Duodenal mucosa (tissue), 2 donors: ENCODE data around the gene LDB2.

ENCODE experiments used
- H3K27ac ChIP-seq: one replicate; pipeline ENCODE4 v1.7.0; 2013; ENCODE audit warnings: low read depth, low read length
- H3K27me3 ChIP-seq, 2 donors: one replicate each; pipeline ENCODE4 v1.7.0; 2013; ENCODE audit warnings: low read length in 2 of 2, control low read depth in 1 of 2; ENCODE audit not compliant: insufficient read depth in 2 of 2, control insufficient read depth in 1 of 2
- H3K36me3 ChIP-seq, 2 donors: one replicate each; pipeline ENCODE4 v1.7.0; 2013; ENCODE audit warnings: low read length in 2 of 2, control low read depth in 1 of 2; ENCODE audit not compliant: insufficient read depth in 2 of 2, control insufficient read depth in 1 of 2
- H3K4me1 ChIP-seq, 2 donors: one replicate each; pipeline ENCODE4 v1.7.0; 2013; ENCODE audit warnings: low read length in 2 of 2, control low read depth in 1 of 2; ENCODE audit not compliant: insufficient read depth in 2 of 2, control insufficient read depth in 1 of 2
- H3K4me3 ChIP-seq, 2 donors: one replicate each; pipeline ENCODE4 v1.7.0; 2013; ENCODE audit warnings: low read length in 2 of 2, low read depth in 1 of 2
- H3K9ac ChIP-seq, 2 donors: one replicate each; pipeline ENCODE4 v1.7.0; 2013; ENCODE audit warnings: low read length in 2 of 2, low read depth in 1 of 2
- H3K9me3 ChIP-seq, 2 donors: one replicate each; pipeline ENCODE4 v1.7.0; 2013; ENCODE audit warnings: low read length in 2 of 2, control low read depth in 1 of 2; ENCODE audit not compliant: control insufficient read depth in 1 of 2

LDB2 gene

DNA sequence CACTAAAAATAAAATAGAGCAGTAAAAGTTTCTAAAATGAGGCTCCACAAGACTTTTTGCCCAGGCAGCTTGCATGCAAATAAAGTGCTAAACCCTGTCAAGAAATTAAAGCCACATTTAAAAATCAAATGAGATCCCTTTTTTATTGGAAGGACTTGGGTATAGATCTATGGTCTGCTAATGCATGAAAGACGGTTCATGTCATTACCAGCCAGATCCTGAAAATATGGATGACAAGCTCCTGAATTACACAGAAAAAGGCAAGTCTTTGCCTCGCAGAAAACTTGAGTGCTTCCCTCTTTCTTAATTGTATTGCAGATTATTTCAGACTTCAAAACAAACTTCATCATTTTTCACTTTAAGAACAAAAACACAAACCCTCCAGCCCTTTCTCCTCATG is 169.6 kb downstream of the LDB2 start:
- H3K36me3 ChIP-seq, result no peaks in the 10 kb centered on the region
- no peaks in the 10 kb centered on the region for H3K4me1 ChIP-seq
- no peaks in the 10 kb centered on the region for H3K27me3 ChIP-seq
- H3K9me3 ChIP-seq, result no peaks in the 10 kb centered on the region
- no peak overlapping the region for H3K9ac ChIP-seq
- H3K4me3 ChIP-seq, result no peak overlapping the region
- no peak overlapping the region for H3K27ac ChIP-seq

DNA sequence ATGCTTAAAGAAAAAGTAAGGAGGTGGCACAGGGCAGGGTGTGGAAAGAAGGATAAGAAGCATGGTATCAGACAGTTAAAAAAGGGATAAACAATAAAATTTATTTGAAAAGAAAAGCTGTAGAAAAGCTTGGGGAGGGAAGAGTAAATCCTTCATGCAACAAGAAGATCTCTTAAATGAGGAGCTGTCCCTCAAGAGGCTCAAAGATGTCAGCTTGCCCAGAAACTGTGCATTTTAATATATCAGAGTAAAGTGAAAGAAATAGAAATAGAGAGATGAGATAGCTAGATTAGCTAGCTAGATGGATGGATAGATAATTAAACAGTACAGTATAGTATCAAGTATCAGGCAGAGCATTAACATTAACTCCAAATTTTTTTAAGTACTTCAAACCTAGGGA is 170.3 kb downstream of the LDB2 start:
- H3K4me3 ChIP-seq, result no peak overlapping the region
- H3K9ac ChIP-seq, result no peak overlapping the region
- no peak overlapping the region for H3K27ac ChIP-seq
- no peaks in the 10 kb centered on the region for H3K27me3 ChIP-seq
- no peaks in the 10 kb centered on the region for H3K9me3 ChIP-seq
- no peaks in the 10 kb centered on the region for H3K4me1 ChIP-seq
- H3K36me3 ChIP-seq, result no peaks in the 10 kb centered on the region

DNA sequence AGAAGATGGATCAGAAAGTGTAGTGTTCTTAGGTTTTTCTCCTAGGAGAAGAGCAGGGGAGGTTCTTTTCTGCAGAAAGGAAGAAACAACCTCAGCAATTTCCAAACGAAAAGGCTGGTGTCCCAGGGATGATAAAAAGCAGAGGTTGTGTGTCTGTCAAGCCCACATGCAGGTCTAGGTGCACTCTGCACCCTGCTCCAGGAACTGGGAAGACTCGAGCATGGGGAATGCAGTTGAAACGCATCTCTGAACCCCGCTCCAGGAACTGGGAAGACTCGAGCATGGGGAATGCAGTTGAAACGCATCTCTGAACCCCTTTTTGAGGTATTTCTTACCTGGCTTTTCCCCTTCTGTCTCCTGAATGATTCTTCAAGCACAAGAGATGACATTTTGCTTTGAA is 171.2 kb downstream of the LDB2 start:
- Histone ChIP-seq H3K9ac (no peak overlapping the region), H3K27me3 (no peaks in the 10 kb centered on the region), H3K4me1 (no peaks in the 10 kb centered on the region), H3K9me3 (no peaks in the 10 kb centered on the region), H3K36me3 (no peaks in the 10 kb centered on the region), H3K27ac (no peak overlapping the region), H3K4me3 (no peak overlapping the region)

DNA sequence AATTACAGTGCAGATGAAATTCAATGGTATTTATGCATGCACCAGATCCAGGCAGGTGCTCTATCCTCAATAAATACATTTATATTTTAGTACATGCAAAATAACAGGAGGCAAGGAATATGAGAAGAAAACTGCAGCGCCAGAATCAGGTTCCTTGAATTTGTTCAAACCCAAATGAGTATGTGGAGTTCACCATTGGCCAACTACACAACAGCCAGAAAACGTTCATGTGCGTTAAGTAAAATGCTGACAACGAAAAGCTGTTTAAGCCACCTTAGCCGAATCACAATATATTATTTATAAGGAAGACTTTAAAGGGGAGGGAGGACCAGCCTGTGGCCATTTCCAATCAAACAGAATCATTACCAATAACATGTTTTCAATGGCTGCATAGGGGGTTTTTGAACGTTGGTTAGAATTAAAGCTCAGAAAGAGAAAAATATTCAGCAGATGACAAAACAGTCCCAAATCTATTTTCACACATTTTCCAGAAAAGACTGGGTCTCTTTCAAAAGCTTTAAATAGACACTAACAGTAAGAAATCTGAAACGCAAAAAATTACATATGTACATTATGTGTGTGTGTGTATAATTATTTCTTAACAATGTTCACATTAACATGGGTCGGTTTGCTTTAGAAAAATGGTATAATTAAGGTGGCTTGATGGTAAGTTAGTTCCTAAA is 171.9 kb downstream of the LDB2 start:
- Histone ChIP-seq H3K36me3 (no peaks in the 10 kb centered on the region), H3K9me3 (no peaks in the 10 kb centered on the region), H3K9ac (no peak overlapping the region), H3K4me1 (no peaks in the 10 kb centered on the region), H3K4me3 (no peak overlapping the region), H3K27ac (no peak overlapping the region), H3K27me3 (no peaks in the 10 kb centered on the region)

DNA sequence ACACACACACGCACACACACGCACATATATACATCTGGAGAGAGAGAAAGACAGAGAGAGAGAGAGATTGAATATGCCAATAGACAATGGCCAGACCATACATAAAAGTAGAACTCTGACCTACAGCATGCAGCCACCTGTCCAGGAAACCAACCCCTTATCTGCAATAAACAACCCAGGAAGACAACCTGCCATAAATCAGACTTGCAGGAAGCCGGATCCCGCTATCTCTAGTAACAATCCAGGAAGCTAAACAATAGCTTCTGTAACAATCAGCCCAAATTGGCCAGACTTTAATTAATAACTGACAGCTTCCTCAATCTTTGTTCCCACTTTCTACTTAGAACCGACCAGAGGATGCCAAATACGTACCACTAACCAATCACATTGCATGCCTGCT is 173.2 kb downstream of the LDB2 start:
- Histone ChIP-seq H3K9ac (no peak overlapping the region), H3K4me3 (no peak overlapping the region), H3K36me3 (no peaks in the 10 kb centered on the region), H3K4me1 (peaks cover 0 to 4% of the 10 kb centered on the region in 2 donors), H3K9me3 (no peaks in the 10 kb centered on the region), H3K27me3 (no peaks in the 10 kb centered on the region), H3K27ac (no peak overlapping the region)

DNA sequence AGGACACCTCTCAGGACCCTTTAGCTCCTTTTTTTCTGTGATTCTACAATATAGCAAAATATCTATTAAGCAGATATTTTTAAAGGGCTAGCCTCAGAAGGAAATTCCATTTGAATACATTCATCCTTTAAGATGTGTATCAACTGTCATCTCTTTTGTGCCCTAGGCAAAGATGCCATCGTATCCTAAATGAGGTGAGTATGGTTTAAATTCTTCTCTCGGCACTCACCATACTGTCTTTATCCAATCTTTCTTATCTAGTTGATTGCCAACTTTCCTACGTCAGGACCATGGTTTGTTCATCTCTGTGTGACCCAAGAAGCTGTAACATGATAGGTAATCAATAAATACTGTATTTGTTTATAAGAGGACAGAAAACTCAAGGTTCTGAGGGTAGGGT is 176.0 kb downstream of the LDB2 start:
- Histone ChIP-seq H3K27ac (no peak overlapping the region), H3K9ac (no peak overlapping the region), H3K27me3 (no peaks in the 10 kb centered on the region), H3K4me3 (no peak overlapping the region), H3K4me1 (peaks cover 0 to 4% of the 10 kb centered on the region in 2 donors), H3K9me3 (no peaks in the 10 kb centered on the region), H3K36me3 (no peaks in the 10 kb centered on the region)

DNA sequence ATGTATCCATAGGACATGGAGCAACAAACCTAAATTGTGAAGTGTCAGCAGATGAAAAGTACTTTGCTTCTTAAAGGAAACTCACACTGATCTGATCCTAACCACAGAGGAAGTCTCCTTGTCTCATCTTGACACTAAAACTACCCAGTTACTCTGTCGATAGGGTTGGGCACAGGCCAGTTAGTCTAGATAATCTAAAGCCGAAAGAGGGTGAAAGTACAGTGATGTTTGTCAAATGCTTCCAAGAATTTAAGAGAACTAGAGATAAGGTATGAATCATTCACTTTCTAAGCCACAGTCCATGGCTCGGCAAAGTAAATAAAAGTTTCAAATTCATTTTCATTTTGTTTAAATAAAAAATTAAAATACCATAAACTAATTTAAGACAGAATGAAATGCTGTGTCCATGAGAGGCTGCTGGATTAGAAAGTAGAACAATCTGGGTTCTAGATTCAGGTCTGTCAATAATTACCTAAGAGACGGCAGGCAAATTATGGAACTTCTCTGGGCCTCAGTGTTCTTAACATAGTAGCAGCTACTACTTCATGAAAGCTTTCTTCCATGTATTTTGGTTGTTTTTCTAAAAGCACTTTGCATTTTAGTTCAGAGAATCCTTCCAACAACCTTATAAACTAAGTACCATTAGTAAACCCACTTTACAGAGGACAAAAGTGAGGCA is 176.7 kb downstream of the LDB2 start:
- Histone ChIP-seq H3K36me3 (no peaks in the 10 kb centered on the region), H3K9ac (no peak overlapping the region), H3K4me1 (peaks cover 0 to 4% of the 10 kb centered on the region in 2 donors), H3K27ac (no peak overlapping the region), H3K9me3 (no peaks in the 10 kb centered on the region), H3K4me3 (peak overlapping the region in 1 of 2 donors; percentile 23), H3K27me3 (no peaks in the 10 kb centered on the region)

DNA sequence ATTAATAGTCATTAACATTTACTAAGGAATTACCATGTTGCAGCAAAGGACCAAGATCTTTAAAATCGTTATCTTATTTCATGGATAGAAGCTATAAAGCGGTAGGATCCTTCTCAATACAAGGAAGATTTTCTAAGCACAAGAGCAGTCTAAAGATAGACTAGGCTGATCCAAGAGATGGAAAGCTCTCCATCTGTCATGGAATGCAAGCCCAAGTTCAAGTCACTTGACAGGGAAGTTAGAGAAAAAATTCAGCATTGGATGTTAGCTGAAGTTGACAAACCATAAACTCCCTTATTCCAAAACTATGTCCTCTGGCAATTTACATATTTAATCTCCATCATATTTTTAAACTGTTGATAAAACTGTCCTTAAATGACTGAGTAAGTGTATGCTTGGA is 177.7 kb downstream of the LDB2 start:
- H3K9ac ChIP-seq, result no peak overlapping the region
- H3K36me3 ChIP-seq, result no peaks in the 10 kb centered on the region
- no peaks in the 10 kb centered on the region for H3K9me3 ChIP-seq
- H3K4me3 ChIP-seq, result no peak overlapping the region
- no peak overlapping the region for H3K27ac ChIP-seq
- H3K27me3 ChIP-seq, result no peaks in the 10 kb centered on the region
- peaks cover 0 to 4% of the 10 kb centered on the region in 2 donors for H3K4me1 ChIP-seq

DNA sequence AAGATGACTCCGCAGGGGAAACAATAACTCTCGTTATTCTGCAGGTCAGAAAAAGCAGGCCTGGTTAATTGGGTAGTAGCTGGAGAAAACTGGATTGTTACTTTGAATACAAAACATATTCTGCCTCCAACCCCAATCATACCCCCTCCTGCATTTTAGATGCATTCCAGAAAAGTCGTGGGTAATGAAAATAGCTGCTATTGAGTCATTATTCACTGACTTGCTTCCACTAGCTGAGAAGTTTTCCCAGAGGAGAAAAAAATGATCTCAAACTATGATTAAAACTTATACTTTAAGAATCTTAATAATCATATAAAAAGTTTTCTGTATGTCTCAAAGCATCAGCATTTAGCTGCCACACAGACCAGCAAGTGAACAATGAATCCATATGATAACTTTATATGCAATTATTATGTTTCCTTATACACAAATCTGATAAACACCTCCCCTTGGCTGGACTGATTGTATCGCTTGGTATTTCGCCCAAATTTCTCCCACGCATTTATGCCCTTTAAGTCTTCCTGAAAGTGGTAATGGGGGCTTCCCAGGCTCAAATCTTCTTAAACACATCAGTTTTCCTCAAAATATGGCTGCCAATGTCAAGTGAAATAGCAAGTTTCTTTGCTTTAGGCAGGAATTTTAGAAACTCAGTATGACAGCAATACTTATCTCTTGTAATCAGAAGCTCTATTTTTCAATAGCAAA is 181.0 kb downstream of the LDB2 start:
- Histone ChIP-seq H3K4me1 (peaks cover 0 to 4% of the 10 kb centered on the region in 2 donors), H3K4me3 (no peak overlapping the region), H3K27me3 (no peaks in the 10 kb centered on the region), H3K27ac (no peak overlapping the region), H3K9me3 (no peaks in the 10 kb centered on the region), H3K36me3 (no peaks in the 10 kb centered on the region), H3K9ac (no peak overlapping the region)

DNA sequence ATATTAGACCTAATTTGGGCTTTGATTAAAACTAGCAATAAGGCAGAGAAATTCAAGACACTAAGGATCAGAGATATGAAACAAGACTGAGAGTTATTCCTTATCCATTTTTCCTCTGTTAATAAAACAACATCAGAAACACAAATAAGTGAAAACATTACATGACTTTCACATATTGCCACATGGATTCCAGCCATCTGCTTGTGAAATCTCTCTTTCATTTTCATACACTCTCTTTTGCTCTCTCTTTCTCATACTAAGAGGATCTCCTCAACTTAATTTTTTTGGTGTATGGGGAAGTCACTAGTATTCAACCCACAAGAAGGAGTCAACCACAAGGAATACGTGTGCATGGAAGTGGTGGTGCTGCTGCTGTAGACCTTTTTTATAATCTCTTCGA is 183.0 kb downstream of the LDB2 start:
- no peak overlapping the region for H3K27ac ChIP-seq

More for the DNA sequence above, 183.0 kb downstream of the LDB2 start:
- no peak overlapping the region for H3K9ac ChIP-seq
- no peaks in the 10 kb centered on the region for H3K36me3 ChIP-seq
- H3K9me3 ChIP-seq, result no peaks in the 10 kb centered on the region
- H3K4me1 ChIP-seq, result no peaks in the 10 kb centered on the region
- H3K4me3 ChIP-seq, result no peak overlapping the region
- H3K27me3 ChIP-seq, result no peaks in the 10 kb centered on the region
